Stimulated activated naive CD8-positive, alpha-beta T cell treated with anti-CD3 and anti-CD28 coated beads, Interleukin-15, Interleukin-2, amounts not matched to agents 100 U/mL and 50 U/mL, for 24 hours (primary cell): Measurements from ENCODE around the gene FCSK.
A peak's percentile ranks its signal among the peaks of the same experiment; 100 is the strongest.
"Not testable (repeated sequence)": the region's sequence is repeated elsewhere in the genome, so short reads cannot be mapped to it uniquely, and the experiment has no call there.

Experiments used
- ATAC-seq: fragments of 150-1000 bp; cut with Tn5 transposase; one replicate; pipeline ENCODE4 v1.10.0; 2021
- DNase-seq: peaks from one replicate; pipeline ENCODE4 v3.0.0; 2021

FCSK gene

GRCh38 chr16:70454222-70455034, at the start of gene FCSK:
TSS of gene FCSK (plus strand) at chr16:70454595. CDS start at chr16:70463191, 8,596 bp downstream.
- DNase-seq (peak; percentile 76), ATAC-seq (peak; percentile 93)

- not testable (repeated sequence) for DNase-seq, ATAC-seq
Observed at GRCh38 chr16:70406104-70406503, 48.3 kb upstream of the FCSK start.

GRCh38 chr16:70407811-70408274, 46.6 kb upstream of the FCSK start:
- no peak for DNase-seq
- ATAC-seq = no peak

- DNase-seq (no peak), ATAC-seq (no peak)
Observed at GRCh38 chr16:70410734-70411133, 43.7 kb upstream of the FCSK start.

- DNase-seq = no peak
Observed at GRCh38 chr16:70412385-70412784, 42.0 kb upstream of the FCSK start.

GRCh38 chr16:70413572-70413971, 40.8 kb upstream of the FCSK start:
- not testable (repeated sequence) for DNase-seq, ATAC-seq

More at GRCh38 chr16:70412385-70412784, 42.0 kb upstream of the FCSK start:
- no peak for ATAC-seq

- ATAC-seq (no peak), DNase-seq (no peak)
Observed at GRCh38 chr16:70416748-70417616, 37.4 kb upstream of the FCSK start.

- no peak for DNase-seq
- no peak for ATAC-seq
Observed at GRCh38 chr16:70417661-70418060, 36.7 kb upstream of the FCSK start.

GRCh38 chr16:70418274-70418992, 36.0 kb upstream of the FCSK start:
- DNase-seq = peak; percentile 54
- peak; percentile 50 for ATAC-seq

- DNase-seq (no peak), ATAC-seq (peak; percentile 4)
Observed at GRCh38 chr16:70418993-70419318, 35.4 kb upstream of the FCSK start.

GRCh38 chr16:70419384-70420327, 34.7 kb upstream of the FCSK start:
- ATAC-seq = no peak
- no peak for DNase-seq

GRCh38 chr16:70421014-70421413, 33.4 kb upstream of the FCSK start:
- no peak for ATAC-seq
- DNase-seq = no peak

GRCh38 chr16:70421473-70422311, 32.7 kb upstream of the FCSK start:
- DNase-seq = no peak
- no peak for ATAC-seq

- no peak for ATAC-seq
- DNase-seq = no peak
Observed at GRCh38 chr16:70422543-70422942, 31.9 kb upstream of the FCSK start.

GRCh38 chr16:70427786-70428177, 26.6 kb upstream of the FCSK start:
- ATAC-seq (no peak), DNase-seq (no peak)

GRCh38 chr16:70428178-70428998, 26.0 kb upstream of the FCSK start:
- DNase-seq (peak; percentile 85), ATAC-seq (peak; percentile 81)

- DNase-seq (no peak), ATAC-seq (no peak)
Observed at GRCh38 chr16:70429888-70430666, 24.3 kb upstream of the FCSK start.
